Hematopoietic multipotent progenitor cell treated with erythropoietin and hydrocortisone succinate and interleukin-3 and kit ligand, for 4 days (in vitro differentiated cells): Measurements from ENCODE around the gene MC1R.
"Not testable (repeated sequence)": the region's sequence is repeated elsewhere in the genome, so short reads cannot be mapped to it uniquely, and the experiment has no call there.

ENCODE experiments used
- DNase-seq: peaks from one replicate; pipeline ENCODE4 v3.0.0-alpha.2; 2015

The MC1R gene

GRCh38 chr16:89915303-89916232 lies 3.1 kb upstream of the MC1R start:
- no peak for DNase-seq

DNA sequence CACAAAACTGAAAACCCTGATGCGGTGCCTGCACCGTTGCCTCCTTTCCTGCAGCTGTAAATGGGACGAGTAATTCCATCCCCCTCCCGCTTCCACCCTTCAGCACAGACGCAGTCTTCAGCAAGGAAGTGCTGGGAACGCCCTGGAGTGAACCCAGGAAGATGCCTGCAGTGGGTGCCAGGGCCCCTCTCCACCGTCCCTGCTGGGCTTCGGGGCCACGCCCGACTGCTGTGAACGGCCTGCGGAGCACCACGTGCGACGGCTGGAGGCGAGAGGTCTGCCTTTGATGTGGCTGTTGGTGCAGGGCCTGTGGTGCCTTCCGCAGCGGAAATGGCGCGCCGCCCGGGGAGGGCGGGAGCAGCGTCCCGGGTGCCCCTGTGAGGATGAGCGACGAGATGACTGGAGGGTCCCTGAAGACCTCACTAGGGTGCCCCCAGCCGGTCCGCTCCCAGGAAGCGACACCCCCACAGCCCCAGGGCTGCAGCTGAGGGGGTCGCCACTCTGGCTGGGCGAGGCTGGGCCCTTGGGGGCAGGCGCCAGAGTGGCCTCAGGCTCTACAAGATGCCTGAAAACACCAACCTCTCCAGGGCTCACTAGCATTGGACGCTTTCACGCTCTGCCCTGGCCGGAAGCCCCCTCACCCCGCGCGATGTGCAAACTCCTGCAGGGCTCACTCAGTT lies 749 bp upstream of the MC1R start:
- peak; percentile 95 for DNase-seq

GRCh38 chr16:89919535-89920406 lies 1.1 kb downstream of the MC1R start:
- no peak for DNase-seq

DNA sequence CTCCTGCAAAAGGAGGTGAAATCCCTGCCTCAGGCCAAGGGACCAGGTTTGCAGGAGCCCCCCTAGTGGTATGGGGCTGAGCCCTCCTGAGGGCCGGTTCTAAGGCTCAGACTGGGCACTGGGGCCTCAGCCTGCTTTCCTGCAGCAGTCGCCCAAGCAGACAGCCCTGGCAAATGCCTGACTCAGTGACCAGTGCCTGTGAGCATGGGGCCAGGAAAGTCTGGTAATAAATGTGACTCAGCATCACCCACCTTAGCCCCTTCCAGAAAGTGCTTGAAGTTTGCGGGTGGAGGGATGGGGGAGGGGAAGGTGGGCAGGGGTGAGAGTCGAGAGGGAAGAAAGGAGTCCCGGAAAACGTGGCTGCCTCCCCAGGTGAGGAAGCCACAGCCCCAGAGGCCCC lies 2.1 kb downstream of the MC1R start:
- DNase-seq, result no peak

GRCh38 chr16:89921131-89921701 lies 2.6 kb downstream of the MC1R start:
- DNase-seq, result no peak

- DNase-seq, result peak; percentile 74
These were observed 3.2 kb downstream of the MC1R start for GRCh38 chr16:89921702-89922476.

- DNase-seq, result peak; percentile 81
These were observed 3.8 kb downstream of the MC1R start for GRCh38 chr16:89922477-89922883.

DNA sequence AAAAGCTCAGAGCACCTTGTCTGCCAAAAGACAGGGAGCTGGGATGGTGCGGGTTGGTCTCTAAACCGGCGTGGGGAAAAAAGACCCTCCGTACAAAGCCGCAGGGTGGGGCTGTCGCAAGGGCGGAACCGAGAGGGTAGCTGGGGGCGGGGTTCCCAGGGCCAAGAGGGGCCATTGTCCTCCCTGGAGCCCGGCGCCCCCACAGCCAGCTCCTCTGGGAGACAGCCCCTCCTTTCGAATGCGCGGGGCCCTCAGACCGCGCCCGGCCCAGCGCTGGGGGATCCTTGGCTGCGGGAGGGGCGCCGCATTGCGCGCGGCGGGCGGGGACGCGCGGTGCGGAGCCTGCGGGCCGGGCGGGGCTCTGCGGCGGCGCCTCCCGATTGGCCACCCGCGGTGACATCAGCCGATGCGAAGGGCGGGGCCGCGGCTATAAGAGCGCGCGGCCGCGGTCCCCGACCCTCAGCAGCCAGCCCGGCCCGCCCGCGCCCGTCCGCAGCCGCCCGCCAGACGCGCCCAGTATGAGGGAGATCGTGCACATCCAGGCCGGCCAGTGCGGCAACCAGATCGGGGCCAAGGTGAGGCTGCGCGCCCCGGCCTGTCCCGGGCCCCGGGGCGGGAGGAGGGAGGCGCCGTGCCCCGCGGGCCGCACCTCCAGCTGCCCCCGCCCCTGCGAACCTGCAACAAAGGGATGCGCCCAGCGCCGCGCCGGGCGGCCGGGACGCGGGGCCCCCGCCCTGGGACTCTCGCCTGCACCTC lies 4.4 kb downstream of the MC1R start, which contains the start of gene TUBB3:
TSS of gene TUBB3 (plus strand) at position 459 of the 756 bp plus-strand sequence. CDS start at position 519, 60 bp downstream.
- peak; percentile 87 for DNase-seq

GRCh38 chr16:89923640-89924296 lies 5.1 kb downstream of the MC1R start:
- no peak for DNase-seq

- peak; percentile 70 for DNase-seq
These were observed 5.7 kb downstream of the MC1R start for GRCh38 chr16:89924297-89924924.

GRCh38 chr16:89924925-89925307 lies 6.3 kb downstream of the MC1R start:
- DNase-seq, result no peak

DNA sequence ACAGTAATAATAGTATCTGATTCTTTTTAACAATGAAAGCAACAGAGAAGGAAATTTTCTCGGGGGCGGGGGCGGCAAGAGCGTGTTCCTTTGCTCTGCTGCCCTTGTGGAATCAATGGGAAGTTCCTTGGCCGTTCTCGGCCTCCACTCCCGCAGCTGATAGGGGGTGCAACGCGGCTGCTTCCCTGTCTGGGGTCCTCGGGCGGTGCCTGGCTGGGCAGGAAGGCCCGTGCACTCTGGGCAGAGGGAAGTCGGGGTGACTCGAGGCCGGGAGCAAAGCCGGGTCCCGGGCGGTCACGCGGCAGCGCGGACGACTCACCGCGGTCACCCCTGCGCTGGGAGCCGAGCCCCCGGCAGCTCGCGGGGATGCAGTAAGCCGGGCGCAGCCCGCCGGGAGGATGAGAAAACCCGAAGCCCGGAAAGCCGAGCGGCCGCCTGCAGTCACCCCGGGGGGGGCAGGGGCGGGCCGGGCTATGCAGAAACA lies 7.0 kb downstream of the MC1R start:
- no peak for DNase-seq

GRCh38 chr16:89931305-89931896 lies 12.7 kb downstream of the MC1R start:
- no peak for DNase-seq

GRCh38 chr16:89931964-89932363 lies 13.3 kb downstream of the MC1R start:
- no peak for DNase-seq

GRCh38 chr16:89934019-89934418 lies 15.4 kb downstream of the MC1R start:
- DNase-seq, result not testable (repeated sequence)

GRCh38 chr16:89934611-89935553 lies 16.2 kb downstream of the MC1R start:
- no peak for DNase-seq

GRCh38 chr16:89935620-89936019 lies 17.0 kb downstream of the MC1R start:
- DNase-seq, result not testable (repeated sequence)

DNA sequence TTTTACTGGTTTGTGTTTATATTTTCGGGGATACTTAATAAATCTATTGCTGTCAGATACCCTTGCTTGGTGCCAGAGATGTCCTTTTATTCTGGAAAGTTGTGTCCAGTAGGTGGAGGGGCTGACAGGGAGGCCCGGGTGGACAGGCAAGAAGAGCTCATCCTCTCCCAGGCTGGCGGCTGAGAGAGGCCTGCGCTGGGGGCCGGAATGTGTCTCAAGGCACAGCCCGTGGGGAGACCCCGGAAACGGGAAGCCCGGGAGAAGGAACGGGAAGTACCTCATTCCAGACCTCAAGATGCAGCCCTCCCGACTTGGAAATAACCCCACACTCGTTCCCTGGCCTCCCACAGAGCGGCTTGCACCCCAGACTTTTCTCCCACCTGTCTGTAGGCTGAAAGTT lies 17.4 kb downstream of the MC1R start:
- no peak for DNase-seq
